ENCODE data around the gene SGCD.

Gene SGCD

DNA sequence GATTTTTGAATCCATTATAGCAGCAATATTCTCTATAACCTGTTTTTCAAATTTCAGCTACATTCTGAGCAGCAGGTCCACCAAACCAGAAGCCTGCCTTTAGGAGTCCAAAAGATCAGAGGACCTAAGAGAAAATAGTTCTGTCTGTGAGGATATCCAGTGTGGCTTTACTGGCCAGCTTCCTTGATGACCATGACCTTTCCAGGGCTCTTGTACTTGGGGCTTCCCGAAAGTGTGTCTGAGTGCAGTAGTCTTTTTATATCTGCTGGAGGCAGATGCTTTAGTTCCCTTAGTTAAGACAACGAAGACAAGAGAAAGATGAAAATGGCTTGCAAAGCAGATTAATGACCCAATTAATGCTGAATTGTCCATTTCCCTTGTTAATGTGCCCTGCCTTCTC, 72.4 kb downstream of the SGCD start:
- no peak for DNase-seq (ENCODE audit: low spot score in 2 of 2)
- in situ Hi-C loops (cut with MboI; ENCODE audit: low sequenced_read_pairs) = no loop called here
- no peaks in the 10 kb centered on the region for H3K36me3 ChIP-seq (replicated peaks)
- H3K4me3 ChIP-seq = no peak overlapping the region
- H3K27me3 ChIP-seq (ENCODE audit: low read depth) = no peaks in the 10 kb centered on the region
- no peaks in the 10 kb centered on the region for H3K9me3 ChIP-seq
- no peaks in the 10 kb centered on the region for H3K4me1 ChIP-seq

DNA sequence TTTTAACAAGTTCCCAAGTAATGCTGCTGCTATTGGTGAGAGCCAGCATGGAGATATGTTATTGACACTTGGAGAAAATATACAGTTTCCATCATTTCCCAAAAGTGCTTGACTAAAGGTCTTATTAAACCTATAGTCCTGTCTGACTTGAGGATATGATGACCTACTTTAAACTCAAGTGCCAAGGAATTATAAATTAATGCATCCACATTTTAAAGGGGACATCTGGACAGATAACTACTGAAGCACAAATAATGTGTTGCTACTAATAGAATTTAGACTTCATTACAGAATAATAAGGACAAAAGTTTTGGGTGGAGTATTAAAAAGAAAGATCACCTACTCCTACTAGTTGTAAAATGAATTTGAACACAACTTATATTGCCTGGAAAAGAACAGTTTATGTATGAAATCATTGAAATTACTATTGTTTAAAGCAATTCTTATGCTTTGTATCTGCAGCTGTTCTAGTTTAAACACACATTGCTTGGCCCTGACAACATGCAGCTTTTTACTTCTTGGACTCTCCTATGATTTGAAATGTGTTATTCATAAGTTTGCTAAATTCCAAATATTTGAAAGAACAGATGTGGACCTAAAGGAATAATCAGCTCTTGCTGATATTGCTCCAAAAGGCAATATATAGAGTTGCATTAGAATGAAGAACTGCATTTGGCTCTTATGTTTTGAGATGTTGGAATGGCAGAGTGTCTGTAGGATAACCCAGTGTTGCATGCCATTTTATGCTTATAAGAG, 73.4 kb downstream of the SGCD start:
- Histone ChIP-seq H3K9me3 (no peaks in the 10 kb centered on the region), H3K36me3 (replicated peaks) (no peaks in the 10 kb centered on the region)
- in situ Hi-C loops (cut with MboI; ENCODE audit: low sequenced_read_pairs) = no loop called here

DNA sequence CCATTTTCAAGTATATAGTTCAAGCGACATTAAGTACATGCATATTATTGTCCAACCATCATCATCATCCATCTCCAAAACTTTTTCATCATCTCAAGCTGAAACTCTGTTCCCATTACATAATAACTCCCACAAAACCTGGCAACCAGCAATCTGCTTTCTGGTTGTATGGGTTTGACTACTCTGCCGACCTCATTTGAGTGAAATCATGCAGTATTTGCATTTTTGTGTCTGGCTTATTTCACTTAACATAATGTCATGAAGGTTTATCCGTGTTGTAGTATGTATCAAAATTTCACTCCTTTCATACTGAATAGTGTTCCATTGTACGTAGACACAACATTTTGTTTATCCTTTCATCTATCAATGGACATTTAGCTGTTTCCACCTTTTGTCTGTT, 74.8 kb downstream of the SGCD start:
- DNase-seq (ENCODE audit: low spot score in 2 of 2) = no peak
- H3K27me3 ChIP-seq (ENCODE audit: low read depth) = no peaks in the 10 kb centered on the region
- no peaks in the 10 kb centered on the region for H3K4me1 ChIP-seq
- no peaks in the 10 kb centered on the region for H3K9me3 ChIP-seq
- H3K4me3 ChIP-seq = no peak overlapping the region
- H3K36me3 ChIP-seq (replicated peaks) = no peaks in the 10 kb centered on the region
- in situ Hi-C loops (cut with MboI; ENCODE audit: low sequenced_read_pairs) = no loop called here

More for the DNA sequence above, 73.4 kb downstream of the SGCD start:
- Histone ChIP-seq H3K27me3 (ENCODE audit: low read depth) (no peaks in the 10 kb centered on the region), H3K4me1 (no peaks in the 10 kb centered on the region), H3K4me3 (no peak overlapping the region)
- no peak for DNase-seq (ENCODE audit: low spot score in 2 of 2)

DNA sequence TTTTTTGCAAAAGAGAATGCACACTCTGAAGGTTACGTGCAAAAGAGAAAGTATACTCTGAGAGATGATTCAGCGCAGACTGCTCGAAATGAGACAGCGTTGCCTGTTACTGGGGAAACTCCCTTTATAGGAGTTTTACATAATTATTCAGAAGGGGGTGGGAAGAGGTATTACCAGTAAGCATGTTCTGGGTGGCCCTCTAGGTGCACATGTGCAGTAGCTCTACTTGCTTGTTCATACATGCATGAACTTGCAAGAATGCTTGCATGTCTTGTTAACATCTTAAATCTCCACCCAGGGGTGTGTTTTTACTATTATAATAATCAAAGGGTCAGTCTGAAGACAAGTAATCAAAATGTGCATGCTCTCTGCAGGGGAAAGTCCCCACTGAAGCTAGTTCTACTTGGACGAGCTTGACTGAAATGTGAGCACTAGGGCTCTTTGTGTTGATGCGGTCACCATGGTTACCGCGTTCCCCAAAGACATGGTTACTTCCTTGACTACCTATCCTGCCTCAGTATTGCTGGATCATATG, 75.5 kb downstream of the SGCD start:
- in situ Hi-C loops (cut with MboI; ENCODE audit: low sequenced_read_pairs) = no loop called here
- Histone ChIP-seq H3K36me3 (replicated peaks) (no peaks in the 10 kb centered on the region), H3K4me3 (no peak overlapping the region), H3K27me3 (ENCODE audit: low read depth) (no peaks in the 10 kb centered on the region), H3K4me1 (no peaks in the 10 kb centered on the region), H3K9me3 (no peaks in the 10 kb centered on the region)
- DNase-seq (ENCODE audit: low spot score in 2 of 2) = peak in 1 of 2 experiments; percentile 13

DNA sequence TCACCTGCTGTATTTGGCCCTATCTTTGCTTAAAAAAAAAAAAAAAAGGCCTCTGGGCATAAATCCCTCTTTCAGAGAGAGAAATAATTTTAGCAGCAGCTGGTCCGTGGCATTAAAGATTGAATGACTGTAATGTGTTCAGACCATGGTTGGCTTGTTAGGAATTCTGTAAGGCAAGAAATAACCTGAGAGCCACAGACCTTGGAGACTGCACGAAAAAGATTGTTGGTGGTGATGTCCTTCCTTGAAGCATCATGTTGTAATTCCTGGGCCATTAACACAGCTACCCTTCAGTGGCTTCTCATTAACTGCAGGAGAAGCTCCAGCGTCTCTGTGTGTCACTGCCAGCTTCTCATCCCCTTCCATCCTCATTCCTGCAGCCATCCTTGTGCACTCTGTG, 79.0 kb downstream of the SGCD start:
- DNase-seq (ENCODE audit: low spot score in 2 of 2) = no peak
- H3K9me3 ChIP-seq = no peaks in the 10 kb centered on the region
- H3K4me3 ChIP-seq = no peak overlapping the region
- in situ Hi-C loops (cut with MboI; ENCODE audit: low sequenced_read_pairs) = no loop called here
- no peaks in the 10 kb centered on the region for H3K4me1 ChIP-seq
- H3K27me3 ChIP-seq (ENCODE audit: low read depth) = no peaks in the 10 kb centered on the region
- no peaks in the 10 kb centered on the region for H3K36me3 ChIP-seq (replicated peaks)

DNA sequence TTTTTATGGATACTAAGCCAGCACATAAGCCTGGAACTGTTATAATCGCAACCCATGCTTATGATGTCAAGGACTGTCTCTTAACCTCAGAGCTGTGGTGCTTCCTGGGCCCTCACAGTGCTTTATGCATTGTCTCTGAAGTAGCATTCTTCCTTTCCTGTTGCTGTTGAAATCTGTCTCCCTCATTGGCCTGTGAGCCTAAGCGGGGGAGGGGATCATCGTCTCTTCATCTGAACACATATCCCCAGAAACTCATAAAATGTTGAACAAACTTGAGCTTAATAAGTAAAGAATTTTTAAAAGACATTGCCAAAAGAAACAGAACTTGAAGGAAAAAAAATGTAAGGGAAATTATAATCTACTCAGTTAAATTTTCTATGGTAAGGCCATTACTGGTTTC, 80.3 kb downstream of the SGCD start:
- in situ Hi-C loops (cut with MboI; ENCODE audit: low sequenced_read_pairs) = no loop called here
- Histone ChIP-seq H3K9me3 (no peaks in the 10 kb centered on the region), H3K36me3 (replicated peaks) (no peaks in the 10 kb centered on the region), H3K27me3 (ENCODE audit: low read depth) (no peaks in the 10 kb centered on the region), H3K4me1 (no peaks in the 10 kb centered on the region), H3K4me3 (no peak overlapping the region)
- no peak for DNase-seq (ENCODE audit: low spot score in 2 of 2)

DNA sequence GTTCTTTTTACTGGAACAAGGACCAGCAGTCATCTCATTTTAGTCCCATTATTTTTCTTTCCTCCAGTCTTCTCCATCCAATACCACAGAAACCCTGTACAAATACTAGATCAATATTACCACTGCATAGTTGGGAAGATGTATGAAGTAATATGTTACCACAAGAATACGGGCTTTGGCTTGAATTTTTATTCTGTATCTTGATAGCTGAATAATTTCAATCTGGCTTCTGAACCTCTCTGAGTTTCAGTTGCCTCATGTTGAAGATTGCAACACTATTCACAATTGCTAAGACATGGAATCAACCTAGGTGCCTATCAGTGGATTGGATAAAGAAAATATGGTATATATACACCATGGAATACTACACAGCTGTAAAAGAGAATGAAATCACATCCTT, 82.9 kb downstream of the SGCD start:
- H3K27me3 ChIP-seq (ENCODE audit: low read depth) = no peaks in the 10 kb centered on the region
- in situ Hi-C loops (cut with MboI; ENCODE audit: low sequenced_read_pairs) = no loop called here

DNA sequence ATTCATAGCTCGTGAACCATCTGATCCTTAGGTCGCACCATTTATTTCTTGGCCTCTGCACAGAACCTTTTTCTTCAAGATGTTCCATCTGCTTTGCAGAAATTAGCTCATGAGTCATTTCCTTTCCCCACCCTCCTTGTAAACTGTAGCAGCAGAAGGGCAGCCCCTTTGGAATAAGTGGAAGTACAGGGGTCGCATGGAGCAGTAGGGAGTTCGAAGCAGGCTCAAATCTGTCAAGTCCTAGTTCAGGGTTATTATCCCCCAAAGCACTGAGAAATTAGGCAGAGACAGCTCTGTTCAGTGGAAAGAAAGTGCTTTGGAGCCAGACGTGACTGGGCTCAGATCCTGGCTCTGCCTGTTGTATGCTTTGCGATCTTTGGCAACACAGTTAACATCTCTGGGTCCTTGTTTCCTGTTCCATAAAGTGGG, 84.2 kb downstream of the SGCD start:
- no peaks in the 10 kb centered on the region for H3K36me3 ChIP-seq (replicated peaks)
- H3K9me3 ChIP-seq = no peaks in the 10 kb centered on the region
- H3K4me1 ChIP-seq = no peaks in the 10 kb centered on the region
- DNase-seq (ENCODE audit: low spot score in 2 of 2) = no peak
- in situ Hi-C loops (cut with MboI; ENCODE audit: low sequenced_read_pairs) = no loop called here
- H3K27me3 ChIP-seq (ENCODE audit: low read depth) = no peaks in the 10 kb centered on the region
- H3K4me3 ChIP-seq = no peak overlapping the region

More for the DNA sequence above, 82.9 kb downstream of the SGCD start:
- H3K4me1 ChIP-seq = no peaks in the 10 kb centered on the region
- no peaks in the 10 kb centered on the region for H3K9me3 ChIP-seq
- no peak for DNase-seq (ENCODE audit: low spot score in 2 of 2)
- no peaks in the 10 kb centered on the region for H3K36me3 ChIP-seq (replicated peaks)
- no peak overlapping the region for H3K4me3 ChIP-seq

DNA sequence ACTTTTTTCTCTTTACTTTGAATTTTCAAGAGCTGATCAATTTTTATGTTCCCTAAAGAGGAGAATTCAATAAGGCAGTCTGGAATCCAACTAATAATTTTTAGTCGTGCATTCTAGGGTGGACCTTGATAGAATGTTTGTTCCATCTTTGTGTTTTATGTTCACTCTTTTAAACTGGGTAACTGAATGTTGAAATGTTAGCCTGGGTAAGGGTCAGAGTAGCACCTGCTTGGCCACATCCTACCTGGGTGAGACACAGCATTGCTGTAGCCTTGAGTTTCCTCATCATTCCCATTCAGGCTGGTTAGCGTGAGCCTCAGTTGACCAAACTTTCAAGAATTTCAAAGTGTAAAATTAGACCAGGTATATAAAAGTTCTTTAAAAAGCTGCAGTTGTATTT, 85.0 kb downstream of the SGCD start:
- Histone ChIP-seq H3K4me1 (no peaks in the 10 kb centered on the region), H3K27me3 (ENCODE audit: low read depth) (no peaks in the 10 kb centered on the region), H3K9me3 (no peaks in the 10 kb centered on the region), H3K36me3 (replicated peaks) (no peaks in the 10 kb centered on the region), H3K4me3 (no peak overlapping the region)
- in situ Hi-C loops (cut with MboI; ENCODE audit: low sequenced_read_pairs) = no loop called here
- DNase-seq (ENCODE audit: low spot score in 2 of 2) = no peak

DNA sequence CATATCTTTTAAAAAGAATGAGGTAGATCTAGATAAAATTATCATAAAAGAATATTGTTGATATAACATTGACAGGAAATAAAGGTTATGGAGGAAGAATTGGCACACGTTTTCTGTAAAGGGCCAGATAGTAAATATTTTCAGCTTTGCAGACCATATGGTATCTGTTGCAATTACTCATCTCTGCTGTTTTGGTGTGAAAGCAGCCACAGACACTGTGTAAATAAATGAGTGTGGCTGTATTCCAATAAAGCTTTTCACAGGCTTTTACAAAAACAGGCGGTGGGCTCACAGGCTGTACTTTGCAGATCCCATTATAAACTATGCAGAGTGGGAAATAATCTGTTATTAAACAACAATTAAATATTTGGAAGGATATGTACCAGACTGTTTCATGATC, 87.4 kb downstream of the SGCD start:
- Histone ChIP-seq H3K27me3 (ENCODE audit: low read depth) (no peaks in the 10 kb centered on the region), H3K4me1 (no peaks in the 10 kb centered on the region), H3K4me3 (no peak overlapping the region), H3K9me3 (no peaks in the 10 kb centered on the region), H3K36me3 (replicated peaks) (no peaks in the 10 kb centered on the region)
- no peak for DNase-seq (ENCODE audit: low spot score in 2 of 2)
- in situ Hi-C loops (cut with MboI; ENCODE audit: low sequenced_read_pairs) = no loop called here

DNA sequence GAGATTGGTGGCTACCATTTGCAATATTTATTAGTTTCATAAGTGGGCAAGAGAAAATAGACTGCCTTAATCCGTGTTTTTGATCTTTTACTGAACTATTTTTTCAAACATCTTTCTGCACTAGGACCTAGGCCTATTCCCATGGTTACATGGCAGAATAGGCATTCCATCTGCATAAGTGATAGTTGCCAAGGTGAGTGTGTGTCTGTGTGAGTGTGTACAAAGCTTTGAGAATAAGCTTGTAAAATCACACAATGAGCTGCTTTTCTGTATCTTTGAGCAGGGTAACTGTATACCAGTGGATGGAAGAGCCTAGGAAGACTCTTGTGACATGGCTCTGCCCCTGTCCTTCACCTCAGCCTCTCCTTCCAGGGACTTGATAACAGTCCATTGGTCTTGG, 92.7 kb downstream of the SGCD start:
- in situ Hi-C loops (cut with MboI; ENCODE audit: low sequenced_read_pairs) = no loop called here
- Histone ChIP-seq H3K27me3 (ENCODE audit: low read depth) (no peaks in the 10 kb centered on the region), H3K36me3 (replicated peaks) (no peaks in the 10 kb centered on the region), H3K4me3 (no peak overlapping the region), H3K4me1 (no peaks in the 10 kb centered on the region), H3K9me3 (no peaks in the 10 kb centered on the region)
- DNase-seq (ENCODE audit: low spot score in 2 of 2) = no peak

DNA sequence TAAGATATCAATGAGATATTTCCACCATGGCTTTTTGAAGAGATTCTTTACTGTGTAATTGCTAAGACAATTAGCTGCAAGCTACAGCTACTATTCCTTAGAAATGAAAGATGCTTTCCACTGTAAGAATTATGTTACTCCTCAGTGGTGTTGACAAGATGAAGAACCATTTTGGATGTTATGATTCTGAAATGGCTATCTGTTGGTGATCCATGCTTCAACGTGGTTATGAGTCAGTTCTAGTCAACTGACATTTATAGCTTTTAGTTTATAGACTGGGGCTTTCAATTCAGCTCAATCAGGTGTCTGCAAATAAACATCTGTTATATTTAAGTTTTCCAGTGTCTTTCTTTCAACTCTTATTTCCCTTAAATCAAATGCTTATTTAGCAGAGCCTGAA, 93.7 kb downstream of the SGCD start:
- H3K9me3 ChIP-seq = no peaks in the 10 kb centered on the region
- no peaks in the 10 kb centered on the region for H3K36me3 ChIP-seq (replicated peaks)
- no peak overlapping the region for H3K4me3 ChIP-seq
- DNase-seq (ENCODE audit: low spot score in 2 of 2) = no peak
- no peaks in the 10 kb centered on the region for H3K27me3 ChIP-seq (ENCODE audit: low read depth)
- H3K4me1 ChIP-seq = no peaks in the 10 kb centered on the region
- in situ Hi-C loops (cut with MboI; ENCODE audit: low sequenced_read_pairs) = no loop called here

DNA sequence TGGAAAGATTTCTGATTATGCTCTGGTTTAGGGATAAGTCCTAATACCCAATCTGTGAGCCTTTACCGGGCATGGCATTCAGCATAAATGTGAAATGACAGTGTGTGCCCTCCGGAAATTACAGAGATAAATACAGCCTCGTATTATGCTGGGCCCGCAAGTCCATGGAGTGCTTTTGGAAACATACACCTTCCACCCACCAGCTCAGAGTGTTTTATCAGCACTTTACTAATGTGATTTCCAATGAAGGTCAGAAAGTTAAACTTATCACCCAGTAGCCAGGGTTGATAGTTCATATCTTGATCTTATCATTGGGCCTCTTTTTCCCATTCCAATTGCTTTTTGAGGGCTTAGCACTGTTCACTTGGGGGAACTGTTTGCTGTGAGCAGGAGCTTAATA, 94.8 kb downstream of the SGCD start:
- in situ Hi-C loops (cut with MboI; ENCODE audit: low sequenced_read_pairs) = no loop called here
- no peaks in the 10 kb centered on the region for H3K9me3 ChIP-seq
- no peak for DNase-seq (ENCODE audit: low spot score in 2 of 2)

DNA sequence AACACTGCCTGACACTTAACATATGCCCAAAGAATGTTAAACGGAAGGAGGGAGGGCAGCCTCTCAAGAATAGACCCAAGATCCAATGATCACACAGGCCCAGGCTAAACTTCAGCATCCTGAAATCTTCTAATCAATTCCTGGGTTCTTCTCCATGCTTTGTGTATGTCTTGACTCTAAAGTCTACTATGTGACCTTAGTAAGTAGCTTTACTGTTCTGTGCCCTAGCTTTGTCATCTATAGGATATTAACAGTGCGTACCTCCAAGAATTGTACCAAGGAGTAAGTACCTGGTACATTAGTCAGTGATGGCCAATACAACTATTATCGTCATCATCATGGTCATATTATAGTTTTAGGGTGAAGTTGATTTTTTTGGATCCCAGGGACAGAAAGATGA, 96.6 kb downstream of the SGCD start:
- in situ Hi-C loops (cut with MboI; ENCODE audit: low sequenced_read_pairs) = no loop called here
- DNase-seq (ENCODE audit: low spot score in 2 of 2) = no peak
- Histone ChIP-seq H3K36me3 (replicated peaks) (no peaks in the 10 kb centered on the region), H3K9me3 (no peaks in the 10 kb centered on the region), H3K27me3 (ENCODE audit: low read depth) (no peaks in the 10 kb centered on the region), H3K4me1 (no peaks in the 10 kb centered on the region), H3K4me3 (no peak overlapping the region)

More for the DNA sequence above, 94.8 kb downstream of the SGCD start:
- no peaks in the 10 kb centered on the region for H3K4me1 ChIP-seq
- no peak overlapping the region for H3K4me3 ChIP-seq
- no peaks in the 10 kb centered on the region for H3K27me3 ChIP-seq (ENCODE audit: low read depth)
- H3K36me3 ChIP-seq (replicated peaks) = no peaks in the 10 kb centered on the region

DNA sequence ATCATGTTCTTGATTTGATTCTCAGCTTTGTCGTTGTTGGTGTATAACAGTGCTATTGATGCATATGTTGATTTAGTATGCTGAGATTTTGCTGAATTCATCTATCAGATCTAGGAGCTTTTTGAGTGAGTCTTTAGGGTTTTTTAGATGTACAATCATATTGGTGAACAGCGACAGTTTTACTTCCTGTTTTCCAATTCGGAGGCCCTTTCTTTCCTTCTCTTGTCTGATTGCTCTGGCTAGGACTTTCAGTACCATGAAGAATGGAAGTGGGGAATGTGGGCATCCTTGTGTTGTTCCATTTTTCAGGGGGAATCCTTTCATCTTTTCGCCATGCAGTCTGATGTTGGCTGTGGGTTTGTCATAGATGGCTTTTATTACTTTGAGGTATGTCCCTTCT, 100.4 kb downstream of the SGCD start:
- Histone ChIP-seq H3K36me3 (replicated peaks) (no peaks in the 10 kb centered on the region), H3K4me1 (no peaks in the 10 kb centered on the region), H3K4me3 (no peak overlapping the region), H3K27me3 (ENCODE audit: low read depth) (no peaks in the 10 kb centered on the region), H3K9me3 (no peaks in the 10 kb centered on the region)
- no peak for DNase-seq (ENCODE audit: low spot score in 2 of 2)
- in situ Hi-C loops (cut with MboI; ENCODE audit: low sequenced_read_pairs) = no loop called here
